ENCODE results near the gene RAD51B. TPM values are rescaled to one million over a fixed set of nuclear protein-coding genes. Genes with fewer than 3 reads are reported as not detected.

Gene RAD51B
- total RNA-seq, 5 donors from 2014 or later (not counting 1 experiment from before 2014, with no cell fraction given) = 25.4 to 47.9 (median 30.0) TPM

DNA sequence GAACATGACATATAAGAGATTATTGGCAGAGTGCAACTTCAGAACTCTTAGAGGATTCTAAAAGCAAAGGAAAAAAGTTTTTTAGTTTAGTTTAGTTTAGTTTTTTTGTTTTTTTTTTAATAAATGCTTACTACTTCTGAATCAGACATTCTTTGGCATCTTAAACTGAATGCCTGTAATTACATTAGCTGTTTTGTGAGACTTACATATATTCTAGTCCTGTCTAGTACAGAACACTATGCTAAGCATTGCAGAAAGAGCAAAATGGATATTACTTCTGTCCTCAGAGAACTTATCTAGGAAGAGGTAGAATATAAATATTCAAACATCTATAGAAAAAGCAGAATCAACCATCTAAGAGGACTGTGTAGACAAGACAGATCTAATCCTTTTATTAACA, 133.2 kb downstream of the RAD51B start:
- CTCF ChIA-PET = no interaction called here
- POLR2A ChIA-PET = interaction anchor here in 1 of 2 donors (0.7 kb wide), 1 partner anchor 255 kb away, joined by 4 read pairs; no protein-coding TSS in a partner anchor

DNA sequence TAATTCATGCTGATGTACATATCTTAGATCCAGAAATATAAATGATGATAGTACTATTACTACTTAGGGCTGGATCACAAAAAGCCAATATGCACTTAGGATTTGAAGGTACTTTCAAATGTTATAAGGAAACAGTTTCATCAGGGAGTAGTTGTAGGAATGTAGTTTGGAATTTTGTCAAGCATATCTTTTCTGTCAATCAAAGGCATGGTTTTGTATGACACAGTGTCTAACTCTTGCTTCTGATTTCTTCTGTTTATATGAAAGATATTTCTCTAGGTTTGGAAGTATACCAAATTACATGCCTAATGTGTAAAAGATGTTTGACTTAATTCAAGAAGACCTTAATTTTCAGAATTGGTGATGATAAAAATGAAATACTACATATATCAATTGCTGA, 135.7 kb downstream of the RAD51B start:
- Histone ChIP-seq H3K27ac (ENCODE audit: low read length) (no peak overlapping the region), H3K9me3 (no peaks in the 10 kb centered on the region), H3K4me1 (ENCODE audit: control insufficient read depth in 1 of 2, extremely low read depth in 1 of 2, insufficient read depth in 2 of 2, low read length in 2 of 2) (no peaks in the 10 kb centered on the region), H3K27me3 (replicated peaks in 1 of 2; ENCODE audit: control insufficient read depth in 2 of 2, extremely low read depth in 1 of 2, insufficient read depth in 2 of 2, low read length in 1 of 2) (no peaks in the 10 kb centered on the region), H3K36me3 (ENCODE audit: control insufficient read depth in 2 of 2, extremely low read depth in 1 of 2, insufficient read depth in 1 of 2, low read length in 1 of 2) (no peaks in the 10 kb centered on the region), H3K4me3 (ENCODE audit: control insufficient read depth in 1 of 2, extremely low read depth in 1 of 2, low read length in 1 of 2) (no peak overlapping the region)
- Mint-ChIP-seq H3K27me3 (no peaks in the 10 kb centered on the region), H3K4me1 (no peaks in the 10 kb centered on the region), H3K27ac (no peak overlapping the region), H3K36me3 (peaks cover 8% of the 10 kb centered on the region), H3K9me3 (no peaks in the 10 kb centered on the region), H3K4me3 (no peak overlapping the region)
- no peak for DNase-seq
- POLR2A ChIA-PET = no interaction called here
- no peak for ATAC-seq (replicated peaks in 1 of 4)
- CTCF ChIA-PET = no interaction called here

More for the DNA sequence above, 133.2 kb downstream of the RAD51B start:
- Mint-ChIP-seq H3K4me1 (no peaks in the 10 kb centered on the region), H3K9me3 (no peaks in the 10 kb centered on the region), H3K36me3 (peaks cover 11% of the 10 kb centered on the region), H3K4me3 (no peak overlapping the region), H3K27ac (no peak overlapping the region), H3K27me3 (no peaks in the 10 kb centered on the region)
- Histone ChIP-seq H3K27me3 (replicated peaks in 1 of 2; ENCODE audit: control insufficient read depth in 2 of 2, extremely low read depth in 1 of 2, insufficient read depth in 2 of 2, low read length in 1 of 2) (no peaks in the 10 kb centered on the region), H3K27ac (ENCODE audit: low read length) (no peak overlapping the region), H3K9me3 (no peaks in the 10 kb centered on the region), H3K36me3 (ENCODE audit: control insufficient read depth in 2 of 2, extremely low read depth in 1 of 2, insufficient read depth in 1 of 2, low read length in 1 of 2) (no peaks in the 10 kb centered on the region), H3K4me3 (ENCODE audit: control insufficient read depth in 1 of 2, extremely low read depth in 1 of 2, low read length in 1 of 2) (no peak overlapping the region), H3K4me1 (ENCODE audit: control insufficient read depth in 1 of 2, extremely low read depth in 1 of 2, insufficient read depth in 2 of 2, low read length in 2 of 2) (no peaks in the 10 kb centered on the region)
- DNase-seq (no peak), ATAC-seq (replicated peaks in 1 of 4) (no peak)

DNA sequence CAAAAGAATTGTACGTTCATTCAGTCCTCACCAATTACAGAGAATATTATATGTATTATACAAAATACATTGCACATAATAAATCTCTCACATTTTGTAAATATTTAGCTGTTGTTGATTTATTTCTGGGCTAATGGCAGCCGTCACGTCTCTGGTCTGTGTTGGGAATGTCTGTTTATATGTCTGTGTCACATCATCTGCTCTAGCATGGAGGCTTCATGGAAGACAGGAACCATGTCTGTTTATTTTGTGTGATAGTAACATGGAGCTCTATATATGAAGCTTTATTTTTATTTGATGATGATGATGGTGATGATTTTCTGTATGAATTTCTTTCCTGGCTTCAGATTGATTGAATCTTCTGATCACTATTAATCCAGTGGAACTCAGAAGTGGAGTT, 138.4 kb downstream of the RAD51B start:
- no peaks in the 10 kb centered on the region for H3K27me3 Mint-ChIP-seq
- peaks cover 0 to 7% (median 0%) of the 10 kb centered on the region in 3 donors for H3K4me1 Mint-ChIP-seq
- no peaks in the 10 kb centered on the region for H3K9me3 ChIP-seq
- no peak for DNase-seq
- H3K4me3 Mint-ChIP-seq = no peak overlapping the region
- H3K27ac Mint-ChIP-seq = no peak overlapping the region
- ATAC-seq (replicated peaks in 1 of 4) = no peak
- no peaks in the 10 kb centered on the region for H3K27me3 ChIP-seq (replicated peaks in 1 of 2; ENCODE audit: control insufficient read depth in 2 of 2, extremely low read depth in 1 of 2, insufficient read depth in 2 of 2, low read length in 1 of 2)
- no peak overlapping the region for H3K4me3 ChIP-seq (ENCODE audit: control insufficient read depth in 1 of 2, extremely low read depth in 1 of 2, low read length in 1 of 2)
- no peaks in the 10 kb centered on the region for H3K36me3 ChIP-seq (ENCODE audit: control insufficient read depth in 2 of 2, extremely low read depth in 1 of 2, insufficient read depth in 1 of 2, low read length in 1 of 2)
- ChIA-PET CTCF (interaction anchor here (0.6 to 1.3 kb wide), 3 partner anchors 14 to 139 kb away, joined by 3 to 4 read pairs (median 3); no protein-coding TSS in a partner anchor), POLR2A (interaction anchor here in 1 of 2 donors (0.7 kb wide), 1 partner anchor 17 kb away, joined by 3 read pairs; no protein-coding TSS in a partner anchor)
- H3K27ac ChIP-seq (ENCODE audit: low read length) = no peak overlapping the region
- peaks cover 11% of the 10 kb centered on the region for H3K36me3 Mint-ChIP-seq
- H3K9me3 Mint-ChIP-seq = no peaks in the 10 kb centered on the region
- 100% methylated on average over 2 of the region's 3 CpGs for WGBS (ENCODE audit: insufficient coverage)
- H3K4me1 ChIP-seq (ENCODE audit: control insufficient read depth in 1 of 2, extremely low read depth in 1 of 2, insufficient read depth in 2 of 2, low read length in 2 of 2) = no peaks in the 10 kb centered on the region

DNA sequence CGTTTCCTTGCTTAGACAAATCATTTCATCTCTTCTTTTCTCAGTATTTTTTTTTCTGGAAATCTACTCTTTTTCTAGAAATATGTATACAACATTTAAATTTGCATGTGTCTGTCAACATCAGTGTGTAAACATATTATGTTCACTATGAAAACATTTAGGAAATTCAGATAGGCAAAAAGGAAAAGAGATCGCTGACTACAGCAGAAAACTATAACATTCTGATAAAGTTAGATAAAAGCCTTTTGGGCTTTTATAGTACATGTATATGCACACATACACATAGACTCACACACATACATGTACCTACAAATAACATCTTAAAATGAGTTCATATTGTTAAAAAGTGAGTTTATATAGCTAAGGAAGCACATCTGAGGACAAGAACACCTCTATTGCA, 142.1 kb downstream of the RAD51B start:
- CTCF ChIA-PET = interaction anchor here in 1 of 2 donors (0.6 kb wide), 1 partner anchor 28 kb away, joined by 3 read pairs; no protein-coding TSS in a partner anchor
- Mint-ChIP-seq H3K27ac (no peak overlapping the region), H3K27me3 (no peaks in the 10 kb centered on the region), H3K4me3 (no peak overlapping the region), H3K9me3 (peaks cover 2 to 7% (median 3%) of the 10 kb centered on the region in 3 donors), H3K4me1 (peaks cover 0 to 7% (median 0%) of the 10 kb centered on the region in 3 donors), H3K36me3 (peaks cover 33% of the 10 kb centered on the region)
- H3K27me3 ChIP-seq (replicated peaks in 1 of 2; ENCODE audit: control insufficient read depth in 2 of 2, extremely low read depth in 1 of 2, insufficient read depth in 2 of 2, low read length in 1 of 2) = no peaks in the 10 kb centered on the region
- POLR2A ChIA-PET = no interaction called here
- H3K4me3 ChIP-seq (ENCODE audit: control insufficient read depth in 1 of 2, extremely low read depth in 1 of 2, low read length in 1 of 2) = no peak overlapping the region
- H3K9me3 ChIP-seq = no peaks in the 10 kb centered on the region
- no peaks in the 10 kb centered on the region for H3K4me1 ChIP-seq (ENCODE audit: control insufficient read depth in 1 of 2, extremely low read depth in 1 of 2, insufficient read depth in 2 of 2, low read length in 2 of 2)
- DNase-seq (no peak), ATAC-seq (replicated peaks in 1 of 4) (no peak)
- H3K27ac ChIP-seq (ENCODE audit: low read length) = no peak overlapping the region
- no peaks in the 10 kb centered on the region for H3K36me3 ChIP-seq (ENCODE audit: control insufficient read depth in 2 of 2, extremely low read depth in 1 of 2, insufficient read depth in 1 of 2, low read length in 1 of 2)
- WGBS (ENCODE audit: insufficient coverage) = no CpG with 5 or more reads among the region's 2 CpGs

DNA sequence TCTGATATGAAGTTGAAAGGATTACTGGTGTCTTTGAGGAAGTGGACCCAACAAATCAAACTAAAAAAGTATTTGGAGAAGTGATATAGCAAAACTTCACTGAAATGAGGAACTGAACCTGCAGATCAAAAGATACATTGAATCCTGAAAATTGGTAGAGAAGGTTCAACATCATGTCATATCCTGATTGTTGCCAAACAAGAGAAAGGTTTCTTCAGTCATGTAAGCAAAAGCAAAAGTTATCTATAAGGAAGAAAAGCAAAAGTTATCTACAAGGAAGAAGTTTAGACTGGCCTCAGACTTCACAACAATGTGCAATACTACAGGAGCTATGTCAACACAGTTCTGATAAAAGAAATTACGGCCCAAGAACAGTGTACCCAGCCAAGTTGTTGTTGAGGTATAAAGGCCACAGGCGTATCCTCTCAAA, 142.7 kb downstream of the RAD51B start:
- ChIA-PET CTCF (interaction anchor here in 1 of 2 donors (0.6 kb wide), 1 partner anchor 28 kb away, joined by 3 read pairs; no protein-coding TSS in a partner anchor), POLR2A (no interaction called here)
- Histone ChIP-seq H3K36me3 (ENCODE audit: control insufficient read depth in 2 of 2, extremely low read depth in 1 of 2, insufficient read depth in 1 of 2, low read length in 1 of 2) (no peaks in the 10 kb centered on the region), H3K4me1 (ENCODE audit: control insufficient read depth in 1 of 2, extremely low read depth in 1 of 2, insufficient read depth in 2 of 2, low read length in 2 of 2) (no peaks in the 10 kb centered on the region), H3K4me3 (ENCODE audit: control insufficient read depth in 1 of 2, extremely low read depth in 1 of 2, low read length in 1 of 2) (no peak overlapping the region), H3K27me3 (replicated peaks in 1 of 2; ENCODE audit: control insufficient read depth in 2 of 2, extremely low read depth in 1 of 2, insufficient read depth in 2 of 2, low read length in 1 of 2) (no peaks in the 10 kb centered on the region), H3K9me3 (no peaks in the 10 kb centered on the region), H3K27ac (ENCODE audit: low read length) (no peak overlapping the region)
- Mint-ChIP-seq H3K9me3 (peaks cover 2 to 7% (median 3%) of the 10 kb centered on the region in 3 donors), H3K27me3 (no peaks in the 10 kb centered on the region), H3K36me3 (peaks cover 35% of the 10 kb centered on the region), H3K27ac (no peak overlapping the region), H3K4me1 (peaks cover 0 to 7% (median 0%) of the 10 kb centered on the region in 3 donors), H3K4me3 (no peak overlapping the region)
- WGBS (ENCODE audit: insufficient coverage) = no CpG with 5 or more reads among the region's 2 CpGs
- no peak for DNase-seq
- ATAC-seq (replicated peaks in 1 of 4) = no peak

DNA sequence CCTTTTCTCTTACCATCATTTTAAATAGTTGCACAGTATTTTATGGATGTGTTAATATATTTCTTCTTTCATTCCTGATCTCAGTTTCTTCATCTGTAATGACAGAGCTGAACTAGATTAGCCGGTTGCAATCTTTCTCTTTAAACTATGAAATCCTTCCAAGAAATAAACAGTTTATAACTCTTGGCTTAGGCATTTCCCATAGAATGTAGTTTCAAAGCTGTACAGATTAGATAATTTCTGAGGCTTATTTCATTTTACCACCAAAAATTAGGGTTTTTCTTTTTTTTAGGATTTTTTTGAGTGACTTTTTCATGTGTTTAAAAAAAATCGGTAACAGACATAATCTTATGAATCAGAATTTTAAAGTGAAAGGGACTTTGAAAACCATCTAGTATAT, 144.0 kb downstream of the RAD51B start:
- ChIA-PET POLR2A (no interaction called here), CTCF (no interaction called here)
- no peak overlapping the region for H3K27ac Mint-ChIP-seq
- no peaks in the 10 kb centered on the region for H3K36me3 ChIP-seq (ENCODE audit: control insufficient read depth in 2 of 2, extremely low read depth in 1 of 2, insufficient read depth in 1 of 2, low read length in 1 of 2)
- H3K27ac ChIP-seq (ENCODE audit: low read length) = no peak overlapping the region
- H3K4me1 Mint-ChIP-seq = peaks cover 0 to 7% (median 0%) of the 10 kb centered on the region in 3 donors
- DNase-seq = no peak
- no peaks in the 10 kb centered on the region for H3K4me1 ChIP-seq (ENCODE audit: control insufficient read depth in 1 of 2, extremely low read depth in 1 of 2, insufficient read depth in 2 of 2, low read length in 2 of 2)
- H3K36me3 Mint-ChIP-seq = peaks cover 44% of the 10 kb centered on the region
- no peak for ATAC-seq (replicated peaks in 1 of 4)
- H3K4me3 Mint-ChIP-seq = no peak overlapping the region
- no peaks in the 10 kb centered on the region for H3K9me3 ChIP-seq
- peaks cover 2 to 7% (median 5%) of the 10 kb centered on the region in 3 donors for H3K9me3 Mint-ChIP-seq
- H3K27me3 Mint-ChIP-seq = no peaks in the 10 kb centered on the region
- no peak overlapping the region for H3K4me3 ChIP-seq (ENCODE audit: control insufficient read depth in 1 of 2, extremely low read depth in 1 of 2, low read length in 1 of 2)
- no peaks in the 10 kb centered on the region for H3K27me3 ChIP-seq (replicated peaks in 1 of 2; ENCODE audit: control insufficient read depth in 2 of 2, extremely low read depth in 1 of 2, insufficient read depth in 2 of 2, low read length in 1 of 2)
- no CpG with 5 or more reads among the region's 2 CpGs for WGBS (ENCODE audit: insufficient coverage)
